RWPE1 (cell line): Measurements from ENCODE around the gene BABAM2.
"Not testable (repeated sequence)": the region's sequence is repeated elsewhere in the genome, so short reads cannot be mapped to it uniquely, and the experiment has no call there.

Experiments used
- CTCF ChIA-PET: fragments of 350-600 bp; sonication (Branson Sonifier 250); formaldehyde crosslinking; extraction: SDS; loops from one replicate; lab custom pipeline; 2021; lab: Yijun Ruan, JAX
- POLR2A ChIA-PET: fragments of 400-600 bp; formaldehyde crosslinking; extraction: SDS; loops from one replicate; lab custom pipeline; 2020; ENCODE audit warnings: antibody characterized with exemption; ENCODE audit not compliant: low non-redundant PET; lab: Yijun Ruan, JAX
- DNase-seq: peaks from one replicate; pipeline ENCODE4 v3.0.0; 2012; ENCODE audit warnings: low spot score
- H3K27ac ChIP-seq: fragments of 450-650 bp; 2 replicates; pipeline ENCODE4 v1.5.1; 2017
- TF ChIP-seq, protein P1 (sequence below): fragments of 450-650 bp; conservative IDR thresholded peaks from 2 replicates; pipeline ENCODE4 v1.5.1; 2017; ENCODE audit warnings: low read depth, mild to moderate bottlenecking

BABAM2 gene

DNA sequence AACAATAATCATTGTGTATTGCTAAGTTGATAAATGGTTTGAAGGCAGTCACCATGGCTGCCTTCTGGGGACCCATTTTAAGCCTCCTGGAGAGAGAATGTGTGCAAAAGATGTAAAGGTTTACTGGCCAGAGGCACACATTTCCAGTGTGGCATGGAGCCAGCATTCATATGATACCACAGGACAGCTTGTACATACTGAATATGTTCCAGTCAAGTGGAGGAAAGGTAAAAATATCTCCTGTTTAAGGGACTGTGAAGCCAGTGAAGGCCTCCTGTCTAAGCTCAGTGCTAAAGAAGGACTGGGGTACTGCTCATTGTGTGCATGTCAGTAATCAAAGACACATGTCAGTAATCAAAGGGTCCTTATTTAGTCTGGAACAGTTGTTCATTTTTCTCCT is 119.2 kb downstream of the BABAM2 start:
- DNase-seq, result no peak
- H3K27ac ChIP-seq, result no peak overlapping the region
- CTCF ChIA-PET, result no interaction called here
- TF ChIP-seq, protein P1, sequence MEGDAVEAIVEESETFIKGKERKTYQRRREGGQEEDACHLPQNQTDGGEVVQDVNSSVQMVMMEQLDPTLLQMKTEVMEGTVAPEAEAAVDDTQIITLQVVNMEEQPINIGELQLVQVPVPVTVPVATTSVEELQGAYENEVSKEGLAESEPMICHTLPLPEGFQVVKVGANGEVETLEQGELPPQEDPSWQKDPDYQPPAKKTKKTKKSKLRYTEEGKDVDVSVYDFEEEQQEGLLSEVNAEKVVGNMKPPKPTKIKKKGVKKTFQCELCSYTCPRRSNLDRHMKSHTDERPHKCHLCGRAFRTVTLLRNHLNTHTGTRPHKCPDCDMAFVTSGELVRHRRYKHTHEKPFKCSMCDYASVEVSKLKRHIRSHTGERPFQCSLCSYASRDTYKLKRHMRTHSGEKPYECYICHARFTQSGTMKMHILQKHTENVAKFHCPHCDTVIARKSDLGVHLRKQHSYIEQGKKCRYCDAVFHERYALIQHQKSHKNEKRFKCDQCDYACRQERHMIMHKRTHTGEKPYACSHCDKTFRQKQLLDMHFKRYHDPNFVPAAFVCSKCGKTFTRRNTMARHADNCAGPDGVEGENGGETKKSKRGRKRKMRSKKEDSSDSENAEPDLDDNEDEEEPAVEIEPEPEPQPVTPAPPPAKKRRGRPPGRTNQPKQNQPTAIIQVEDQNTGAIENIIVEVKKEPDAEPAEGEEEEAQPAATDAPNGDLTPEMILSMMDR, result no peak
- POLR2A ChIA-PET, result no interaction called here

DNA sequence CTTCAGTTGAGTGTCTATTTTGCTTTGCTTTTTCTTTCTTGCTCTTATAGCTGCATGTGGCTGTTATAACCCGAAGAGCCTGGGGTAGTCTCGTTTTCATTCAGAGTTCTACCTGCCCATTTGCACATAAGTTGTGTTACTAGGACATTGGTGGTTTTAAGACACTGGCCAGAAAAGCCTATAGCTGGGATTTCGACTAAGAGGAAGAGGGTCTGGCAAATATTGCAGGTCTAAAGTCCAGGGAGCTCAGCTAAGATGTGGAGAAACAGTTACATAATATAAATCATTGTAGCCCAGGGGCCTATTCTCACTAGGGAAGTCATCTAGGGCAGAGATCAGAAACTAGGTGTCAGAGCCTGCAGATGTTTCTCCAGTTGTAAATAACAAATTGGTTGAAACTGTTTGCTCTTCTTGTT is 120.8 kb downstream of the BABAM2 start:
- ChIA-PET POLR2A (no interaction called here), CTCF (no interaction called here)
- DNase-seq, result no peak
- H3K27ac ChIP-seq, result no peak overlapping the region
- TF ChIP-seq, protein P1, result no peak

DNA sequence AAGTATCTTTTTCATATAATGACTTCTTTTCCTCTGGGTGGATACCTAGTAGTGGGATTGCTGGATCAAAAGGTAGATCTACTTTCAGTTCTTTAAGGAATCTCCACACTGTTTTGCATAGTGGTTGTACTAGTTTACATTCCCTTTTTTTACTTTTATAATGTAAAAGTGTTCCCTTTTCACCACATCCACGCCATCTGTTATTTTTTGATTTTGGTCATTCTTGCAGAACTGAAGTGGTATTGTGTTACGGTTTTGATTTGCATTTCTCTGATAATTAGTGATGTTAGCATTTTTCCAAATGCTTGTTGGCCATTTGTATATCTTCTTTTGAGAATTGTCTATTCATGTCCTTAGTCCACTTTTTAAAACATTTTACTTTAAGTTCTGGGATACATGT is 127.9 kb downstream of the BABAM2 start:
- H3K27ac ChIP-seq, DNase-seq, POLR2A ChIA-PET, CTCF ChIA-PET: not testable (repeated sequence)

DNA sequence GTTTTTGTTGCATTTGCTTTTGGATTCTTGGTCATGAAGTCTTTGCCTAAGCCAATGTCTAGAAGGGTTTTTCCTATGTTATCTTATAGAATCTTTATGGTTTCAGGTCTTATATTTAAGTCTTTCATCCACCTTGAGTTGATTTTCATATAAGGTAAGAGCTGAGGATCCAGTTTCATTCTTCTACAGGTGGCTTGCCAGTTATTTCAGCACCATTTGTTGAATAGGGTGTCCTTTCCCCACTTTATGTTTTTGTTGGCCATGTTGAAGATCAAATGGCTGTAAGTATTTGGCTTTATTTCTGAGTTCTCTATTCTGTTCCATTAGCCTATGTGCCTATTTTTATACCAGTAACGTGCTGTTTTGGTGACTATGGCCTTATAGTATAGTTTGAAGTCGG is 129.0 kb downstream of the BABAM2 start:
- H3K27ac ChIP-seq, POLR2A ChIA-PET, CTCF ChIA-PET, DNase-seq: not testable (repeated sequence)

DNA sequence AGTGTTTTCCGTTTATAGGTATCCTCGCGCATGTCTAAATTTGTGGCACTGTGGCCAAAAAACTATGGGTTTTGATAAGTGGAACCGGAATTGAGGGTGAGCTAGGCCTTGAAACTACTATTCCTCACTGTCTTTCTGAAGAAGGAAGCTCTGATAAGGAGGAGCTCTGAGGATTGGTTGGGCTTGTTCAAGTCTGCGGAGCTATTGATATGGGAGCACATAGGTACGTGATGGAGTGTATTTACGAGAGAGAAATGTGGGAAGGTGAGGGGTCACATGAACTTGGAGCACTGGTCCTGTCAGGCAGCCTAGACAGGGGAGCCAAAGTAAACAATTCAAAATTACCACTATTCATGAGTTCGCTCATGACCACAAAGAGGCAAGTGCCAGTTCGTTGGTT is 131.4 kb downstream of the BABAM2 start:
- TF ChIP-seq, protein P1, result no peak
- POLR2A ChIA-PET, result no interaction called here
- no peak for DNase-seq
- CTCF ChIA-PET, result interaction anchor here (0.7 kb wide), 1 partner anchor 10 kb away, joined by 3 read pairs; no protein-coding TSS in a partner anchor
- H3K27ac ChIP-seq, result no peak overlapping the region

DNA sequence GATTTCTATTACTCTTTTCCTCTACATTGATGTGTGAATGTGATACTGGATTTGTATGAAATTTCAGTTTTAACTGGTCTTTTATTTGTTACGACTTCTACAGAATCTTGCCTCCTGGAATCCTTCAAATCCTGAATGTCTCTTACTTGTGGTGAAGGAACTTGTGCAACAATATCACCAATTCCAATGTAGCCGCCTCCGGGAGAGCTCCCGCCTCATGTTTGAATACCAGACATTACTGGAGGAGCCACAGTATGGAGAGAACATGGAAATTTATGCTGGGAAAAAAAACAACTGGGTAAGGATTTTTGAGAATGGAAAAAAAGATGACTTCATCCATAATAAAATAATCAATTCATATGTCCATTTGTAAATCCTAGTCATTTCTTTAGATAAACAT is 134.6 kb downstream of the BABAM2 start:
- TF ChIP-seq, protein P1, result no peak
- DNase-seq, result no peak
- POLR2A ChIA-PET, result no interaction called here
- CTCF ChIA-PET, result no interaction called here
- no peak overlapping the region for H3K27ac ChIP-seq

DNA sequence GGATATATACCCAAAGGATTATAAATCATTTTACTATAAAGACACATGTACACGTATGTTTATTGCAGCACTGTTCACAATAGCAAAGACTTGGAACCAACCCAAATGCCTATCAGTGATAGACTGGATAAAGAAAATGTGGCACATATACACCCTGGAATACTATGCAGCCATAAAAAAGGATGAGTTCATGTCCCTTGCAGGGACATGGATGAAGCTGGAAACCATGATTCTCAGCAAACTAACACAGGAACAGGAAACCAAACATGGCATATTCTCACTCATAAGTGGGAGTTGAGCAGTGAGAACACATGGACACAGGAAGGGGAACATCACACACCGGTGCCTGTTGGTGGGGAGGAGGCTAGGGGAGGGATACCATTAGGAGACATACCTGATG is 135.7 kb downstream of the BABAM2 start:
- POLR2A ChIA-PET, CTCF ChIA-PET, DNase-seq, H3K27ac ChIP-seq: not testable (repeated sequence)

DNA sequence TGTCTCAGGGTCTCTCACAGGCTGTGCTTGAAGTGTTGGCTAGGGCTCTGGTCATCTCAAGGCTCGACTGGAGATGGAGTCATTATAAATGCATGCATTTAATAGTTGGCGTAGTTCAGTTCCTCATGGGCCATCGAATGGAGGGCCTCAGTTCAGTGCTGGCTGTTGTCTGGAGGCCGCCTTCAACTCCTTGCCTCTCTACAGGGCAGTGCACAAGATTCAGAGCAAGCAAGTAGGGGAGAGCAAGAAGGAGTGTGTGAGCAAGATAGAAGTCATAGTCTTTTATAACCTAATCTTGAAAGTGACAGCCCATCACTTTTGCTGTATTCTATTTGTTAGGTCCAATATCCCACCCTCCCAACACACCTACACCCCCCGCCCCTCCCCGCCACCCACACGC is 137.5 kb downstream of the BABAM2 start:
- ChIA-PET POLR2A (no interaction called here), CTCF (interaction anchor here (0.6 kb wide), 2 partner anchors 141 to 276 kb away, joined by 3 read pairs; no protein-coding TSS in a partner anchor)
- no peak for DNase-seq
- H3K27ac ChIP-seq, result no peak overlapping the region
- TF ChIP-seq, protein P1, result no peak
